Fibroblast of lung (primary cell): ENCODE measurements around the gene OPA3. TPM values are rescaled to one million over a fixed set of nuclear protein-coding genes. Genes with fewer than 3 reads are reported as not detected.

Experiments
- DNase-seq, 2 donors: peaks; one replicate each; pipeline versions ENCODE4 v3.0.0 to v3.0.0-alpha.2; 2010; ENCODE audit warnings: low read depth in 2 of 2
- H2AFZ ChIP-seq: 2 replicates; pipeline ENCODE4 v1.5.1; 2012; ENCODE audit warnings: low read length, control low read depth, inconsistent platforms
- H3K27ac ChIP-seq: 2 replicates; pipeline ENCODE4 v1.5.1; 2011; ENCODE audit warnings: low read length, control low read depth; ENCODE audit not compliant: insufficient read depth
- H3K27me3 ChIP-seq: 2 replicates; pipeline ENCODE4 v1.5.1; 2011; ENCODE audit warnings: mild to moderate bottlenecking, low read length; ENCODE audit not compliant: control insufficient read depth, insufficient read depth
- H3K36me3 ChIP-seq: 2 replicates; pipeline ENCODE4 v1.5.1; 2011; ENCODE audit warnings: low read length; ENCODE audit not compliant: control insufficient read depth, insufficient read depth
- H3K4me1 ChIP-seq: 2 replicates; pipeline ENCODE4 v1.5.1; 2011; ENCODE audit warnings: low read length; ENCODE audit not compliant: control insufficient read depth, insufficient read depth; ENCODE audit errors: extremely low read depth
- H3K4me2 ChIP-seq: 2 replicates; pipeline ENCODE4 v1.5.1; 2011; ENCODE audit warnings: low read length, control low read depth; ENCODE audit not compliant: insufficient read depth; ENCODE audit errors: extremely low read depth
- H3K4me3 ChIP-seq, 4 experiments: fragments of 200-600 bp in 1 of 4; sonication (generic) in 1 of 4; replicated peaks in 1 of 4; 2 replicates each; pipeline ENCODE4 v1.5.1; 2011 to 2016; ENCODE audit warnings: low read length in 4 of 4, low read depth in 3 of 4, mild to moderate bottlenecking in 3 of 4, control low read depth in 2 of 4, inconsistent platforms in 1 of 4, mixed read lengths in 1 of 4; ENCODE audit not compliant: insufficient read depth in 1 of 4; ENCODE audit errors: control extremely low read depth in 1 of 4
- H3K79me2 ChIP-seq: 2 replicates; pipeline ENCODE4 v1.5.1; 2012; ENCODE audit warnings: mild to moderate bottlenecking, low read length, inconsistent platforms; ENCODE audit not compliant: control insufficient read depth, insufficient read depth
- H3K9ac ChIP-seq: 2 replicates; pipeline ENCODE4 v1.5.1; 2011; ENCODE audit warnings: mild to moderate bottlenecking, low read length, control low read depth; ENCODE audit not compliant: insufficient read depth
- H3K9me3 ChIP-seq: 2 replicates; pipeline ENCODE4 v1.5.1; 2012; ENCODE audit warnings: low read depth, low read length; ENCODE audit not compliant: control insufficient read depth, insufficient read depth
- H4K20me1 ChIP-seq: 2 replicates; pipeline ENCODE4 v1.5.1; 2011; ENCODE audit warnings: low read length; ENCODE audit not compliant: control insufficient read depth, insufficient read depth; ENCODE audit errors: extremely low read depth
- CTCF ChIP-seq, 2 donors: IDR thresholded peaks in 1 of 2; conservative IDR thresholded peaks in 1 of 2; 1 replicate in 1 of 2; 2 replicates in 1 of 2; pipeline ENCODE4 v1.5.1; 2011 to 2012; ENCODE audit warnings: low read length in 2 of 2, control low read depth in 1 of 2, inconsistent platforms in 1 of 2, low read depth in 1 of 2, mild to moderate bottlenecking in 1 of 2
- EZH2 ChIP-seq: IDR thresholded peaks from 2 replicates; pipeline ENCODE4 v1.5.1; 2012; ENCODE audit warnings: low read length, control low read depth, mild to moderate bottlenecking; ENCODE audit errors: missing control alignments
- polyA plus RNA-seq, 2 donors: library from polyadenylated mRNA; depleted of rRNA in 1 of 2; stranded (reverse) in 1 of 2; unstranded in 1 of 2; fragments of >200 nt; gene quantifications; 2 replicates each; pipeline ENCODE4 v1.2.1, GENCODE V29; 2011 to 2012; ENCODE audit warnings: missing spikeins in 1 of 2
- total RNA-seq: library from RNA; depleted of rRNA; stranded (reverse); fragments of >200 nt; gene quantifications from 2 replicates; pipeline ENCODE4 v1.2.1, GENCODE V29; 2014

OPA3 gene
- total and polyA plus RNA-seq, 2 donors (not counting 1 experiment from before 2014, with no cell fraction given) = 3.8 to 8.3 TPM

DNA sequence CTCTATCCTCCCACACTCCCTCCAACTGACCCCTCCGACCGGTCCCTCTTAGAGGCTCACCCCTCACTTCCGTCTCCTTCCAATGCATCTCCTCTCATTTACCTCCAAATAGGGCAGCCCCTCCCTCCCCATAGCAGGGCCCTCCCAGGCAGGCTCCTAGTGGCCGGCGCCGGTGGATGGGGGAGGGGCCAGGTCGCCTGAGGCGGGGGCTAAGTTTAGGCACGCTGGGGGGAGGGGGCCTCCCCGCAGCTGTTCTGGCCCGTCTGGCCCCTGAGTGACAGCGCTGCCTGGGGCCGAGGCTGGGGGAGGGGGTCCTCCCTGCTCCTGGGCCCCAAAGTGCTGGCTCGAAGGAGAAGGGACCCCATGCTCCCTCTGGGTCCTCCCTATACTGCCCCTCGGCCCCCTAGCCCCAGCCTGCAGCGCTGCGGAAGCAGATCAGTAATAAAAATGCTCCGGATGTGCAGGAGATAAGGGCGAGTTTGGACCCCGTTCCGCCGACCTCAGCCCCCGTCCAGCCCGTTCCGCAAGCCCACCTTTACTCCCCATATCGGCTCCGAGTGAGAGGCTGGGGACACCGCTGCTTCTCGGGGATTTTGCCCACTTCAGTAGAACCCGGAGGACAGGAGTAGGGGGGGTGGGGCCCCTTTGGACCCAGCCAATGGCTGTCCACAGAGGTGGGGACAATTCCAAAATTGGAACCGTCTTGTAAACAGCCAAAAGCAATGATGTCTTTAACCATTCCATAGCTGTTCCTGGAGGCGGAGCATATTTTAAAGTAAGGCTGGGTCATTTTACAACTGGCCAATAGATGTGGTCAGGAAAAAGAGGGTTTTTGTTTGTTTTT is 91.8 kb downstream of the OPA3 start:
- H3K27ac ChIP-seq = peak overlapping the region; percentile 32

DNA sequence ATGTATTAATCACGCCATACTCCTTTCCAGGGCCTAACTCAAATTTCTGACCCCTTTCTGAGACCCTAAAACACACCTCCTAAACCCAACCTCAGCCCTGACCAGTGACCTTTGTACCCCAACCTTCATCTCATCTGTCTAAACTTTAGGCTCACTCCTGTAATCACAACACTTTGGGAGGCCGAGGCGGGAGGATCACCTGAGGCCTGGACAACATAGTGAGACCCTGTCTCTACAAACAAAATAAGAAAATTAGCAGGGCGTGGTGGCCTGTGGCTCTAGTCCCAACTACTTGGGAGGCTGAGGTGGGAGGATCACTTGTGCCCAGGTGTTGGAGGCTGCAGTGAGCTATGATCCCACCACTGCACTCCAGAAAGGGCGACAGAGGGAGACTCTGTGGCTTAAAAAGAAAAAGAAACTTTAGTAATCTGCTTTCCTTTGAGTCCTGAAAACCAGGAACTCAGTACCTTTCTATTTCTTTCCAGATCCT is 92.4 kb downstream of the OPA3 start:
- peak overlapping the region in 2 of 4 experiments; percentile 58 to 76 for H3K4me3 ChIP-seq
- no peaks in the 10 kb centered on the region for H4K20me1 ChIP-seq
- no peak overlapping the region for H2AFZ ChIP-seq
- DNase-seq = no peak
- no peak overlapping the region for H3K9ac ChIP-seq
- no peak for TF ChIP-seq EZH2
- no peak for TF ChIP-seq CTCF (conservative IDR thresholded peaks at IDR 0.05 in 1 of 2, IDR thresholded peaks at IDR 0.05 in 1 of 2; ENCODE audit: low read depth in 1 of 2, low read length in 2 of 2)
- no peaks in the 10 kb centered on the region for H3K27me3 ChIP-seq
- H3K9me3 ChIP-seq = no peaks in the 10 kb centered on the region
- no peaks in the 10 kb centered on the region for H3K79me2 ChIP-seq
- no peak overlapping the region for H3K27ac ChIP-seq
- peak overlapping the region; percentile 83 for H3K4me2 ChIP-seq
- no peaks in the 10 kb centered on the region for H3K36me3 ChIP-seq
- peaks cover 5% of the 10 kb centered on the region for H3K4me1 ChIP-seq

More for the DNA sequence above, 91.8 kb downstream of the OPA3 start:
- peaks cover 5% of the 10 kb centered on the region for H3K4me1 ChIP-seq
- peak overlapping the region; percentile 58 to 76 (median 71) for H3K4me3 ChIP-seq
- peak overlapping the region; percentile 30 for H3K9ac ChIP-seq
- peak overlapping the region; percentile 93 for H2AFZ ChIP-seq
- H3K27me3 ChIP-seq = no peaks in the 10 kb centered on the region
- DNase-seq = peak; percentile 67 to 91
- H3K9me3 ChIP-seq = no peaks in the 10 kb centered on the region
- TF ChIP-seq EZH2 = no peak
- TF ChIP-seq CTCF (conservative IDR thresholded peaks at IDR 0.05 in 1 of 2, IDR thresholded peaks at IDR 0.05 in 1 of 2; ENCODE audit: low read depth in 1 of 2, low read length in 2 of 2) = no peak
- H3K4me2 ChIP-seq = peak overlapping the region; percentile 83
- H3K36me3 ChIP-seq = no peaks in the 10 kb centered on the region
- no peaks in the 10 kb centered on the region for H4K20me1 ChIP-seq
- H3K79me2 ChIP-seq = no peaks in the 10 kb centered on the region

GRCh38 chr19:45489216-45489855 is 95.3 kb downstream of the OPA3 start:
- Histone ChIP-seq H3K79me2 (no peaks in the 10 kb centered on the region), H4K20me1 (no peaks in the 10 kb centered on the region), H3K4me2 (no peak overlapping the region), H3K4me1 (peaks cover 2% of the 10 kb centered on the region), H3K27ac (no peak overlapping the region), H3K9ac (no peak overlapping the region), H3K4me3 (no peak overlapping the region), H3K9me3 (no peaks in the 10 kb centered on the region), H2AFZ (no peak overlapping the region), H3K27me3 (no peaks in the 10 kb centered on the region), H3K36me3 (no peaks in the 10 kb centered on the region)
- DNase-seq = no peak
- TF ChIP-seq CTCF (conservative IDR thresholded peaks at IDR 0.05 in 1 of 2, IDR thresholded peaks at IDR 0.05 in 1 of 2; ENCODE audit: low read depth in 1 of 2, low read length in 2 of 2) (no peak), EZH2 (no peak)
